ENCODE data around the gene NFKBIL1.

Gene NFKBIL1

DNA sequence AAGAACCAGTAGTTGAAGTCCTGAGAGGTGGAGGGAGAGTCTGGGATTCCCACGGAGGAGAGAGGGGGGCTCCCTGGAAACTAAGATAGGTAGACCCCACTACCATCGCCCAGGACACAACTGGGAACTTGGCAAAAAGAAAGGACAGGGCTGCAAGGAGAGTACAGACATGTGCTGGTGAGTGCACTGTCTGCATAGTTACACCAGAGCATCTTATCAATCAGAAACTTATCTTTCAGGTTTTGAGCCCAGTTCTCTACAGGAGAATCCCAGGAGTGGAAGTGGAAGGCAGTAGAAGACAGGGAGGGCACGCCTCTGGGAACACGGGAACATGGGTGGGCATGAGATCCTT is 12.2 kb downstream of the NFKBIL1 start:
- Histone ChIP-seq H3K27ac (replicated peaks) (peak overlapping the region; percentile 92), H3K27me3 (ENCODE audit: insufficient read depth, poor library complexity, severe bottlenecking) (no peaks in the 10 kb centered on the region), H3K4me3 (replicated peaks; ENCODE audit: insufficient read depth, low read length) (peak overlapping the region; percentile 17)
- TF ChIP-seq POLR2AphosphoS5 (IDR thresholded peaks at IDR 0.05; ENCODE audit: low read depth) (no peak), GABPA (IDR thresholded peaks at IDR 0.05; ENCODE audit: low read depth) (no peak)
- TF ChIP-seq, protein P1, sequence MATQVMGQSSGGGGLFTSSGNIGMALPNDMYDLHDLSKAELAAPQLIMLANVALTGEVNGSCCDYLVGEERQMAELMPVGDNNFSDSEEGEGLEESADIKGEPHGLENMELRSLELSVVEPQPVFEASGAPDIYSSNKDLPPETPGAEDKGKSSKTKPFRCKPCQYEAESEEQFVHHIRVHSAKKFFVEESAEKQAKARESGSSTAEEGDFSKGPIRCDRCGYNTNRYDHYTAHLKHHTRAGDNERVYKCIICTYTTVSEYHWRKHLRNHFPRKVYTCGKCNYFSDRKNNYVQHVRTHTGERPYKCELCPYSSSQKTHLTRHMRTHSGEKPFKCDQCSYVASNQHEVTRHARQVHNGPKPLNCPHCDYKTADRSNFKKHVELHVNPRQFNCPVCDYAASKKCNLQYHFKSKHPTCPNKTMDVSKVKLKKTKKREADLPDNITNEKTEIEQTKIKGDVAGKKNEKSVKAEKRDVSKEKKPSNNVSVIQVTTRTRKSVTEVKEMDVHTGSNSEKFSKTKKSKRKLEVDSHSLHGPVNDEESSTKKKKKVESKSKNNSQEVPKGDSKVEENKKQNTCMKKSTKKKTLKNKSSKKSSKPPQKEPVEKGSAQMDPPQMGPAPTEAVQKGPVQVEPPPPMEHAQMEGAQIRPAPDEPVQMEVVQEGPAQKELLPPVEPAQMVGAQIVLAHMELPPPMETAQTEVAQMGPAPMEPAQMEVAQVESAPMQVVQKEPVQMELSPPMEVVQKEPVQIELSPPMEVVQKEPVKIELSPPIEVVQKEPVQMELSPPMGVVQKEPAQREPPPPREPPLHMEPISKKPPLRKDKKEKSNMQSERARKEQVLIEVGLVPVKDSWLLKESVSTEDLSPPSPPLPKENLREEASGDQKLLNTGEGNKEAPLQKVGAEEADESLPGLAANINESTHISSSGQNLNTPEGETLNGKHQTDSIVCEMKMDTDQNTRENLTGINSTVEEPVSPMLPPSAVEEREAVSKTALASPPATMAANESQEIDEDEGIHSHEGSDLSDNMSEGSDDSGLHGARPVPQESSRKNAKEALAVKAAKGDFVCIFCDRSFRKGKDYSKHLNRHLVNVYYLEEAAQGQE (IDR thresholded peaks at IDR 0.05; ENCODE audit: insufficient replicate concordance, low read depth) = no peak
- TF ChIP-seq, protein P2, sequence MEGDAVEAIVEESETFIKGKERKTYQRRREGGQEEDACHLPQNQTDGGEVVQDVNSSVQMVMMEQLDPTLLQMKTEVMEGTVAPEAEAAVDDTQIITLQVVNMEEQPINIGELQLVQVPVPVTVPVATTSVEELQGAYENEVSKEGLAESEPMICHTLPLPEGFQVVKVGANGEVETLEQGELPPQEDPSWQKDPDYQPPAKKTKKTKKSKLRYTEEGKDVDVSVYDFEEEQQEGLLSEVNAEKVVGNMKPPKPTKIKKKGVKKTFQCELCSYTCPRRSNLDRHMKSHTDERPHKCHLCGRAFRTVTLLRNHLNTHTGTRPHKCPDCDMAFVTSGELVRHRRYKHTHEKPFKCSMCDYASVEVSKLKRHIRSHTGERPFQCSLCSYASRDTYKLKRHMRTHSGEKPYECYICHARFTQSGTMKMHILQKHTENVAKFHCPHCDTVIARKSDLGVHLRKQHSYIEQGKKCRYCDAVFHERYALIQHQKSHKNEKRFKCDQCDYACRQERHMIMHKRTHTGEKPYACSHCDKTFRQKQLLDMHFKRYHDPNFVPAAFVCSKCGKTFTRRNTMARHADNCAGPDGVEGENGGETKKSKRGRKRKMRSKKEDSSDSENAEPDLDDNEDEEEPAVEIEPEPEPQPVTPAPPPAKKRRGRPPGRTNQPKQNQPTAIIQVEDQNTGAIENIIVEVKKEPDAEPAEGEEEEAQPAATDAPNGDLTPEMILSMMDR (IDR thresholded peaks at IDR 0.05; ENCODE audit: insufficient read depth, low read length) = no peak
- no peak for DNase-seq (ENCODE audit: low read depth in 1 of 2, low spot score in 1 of 2)

DNA sequence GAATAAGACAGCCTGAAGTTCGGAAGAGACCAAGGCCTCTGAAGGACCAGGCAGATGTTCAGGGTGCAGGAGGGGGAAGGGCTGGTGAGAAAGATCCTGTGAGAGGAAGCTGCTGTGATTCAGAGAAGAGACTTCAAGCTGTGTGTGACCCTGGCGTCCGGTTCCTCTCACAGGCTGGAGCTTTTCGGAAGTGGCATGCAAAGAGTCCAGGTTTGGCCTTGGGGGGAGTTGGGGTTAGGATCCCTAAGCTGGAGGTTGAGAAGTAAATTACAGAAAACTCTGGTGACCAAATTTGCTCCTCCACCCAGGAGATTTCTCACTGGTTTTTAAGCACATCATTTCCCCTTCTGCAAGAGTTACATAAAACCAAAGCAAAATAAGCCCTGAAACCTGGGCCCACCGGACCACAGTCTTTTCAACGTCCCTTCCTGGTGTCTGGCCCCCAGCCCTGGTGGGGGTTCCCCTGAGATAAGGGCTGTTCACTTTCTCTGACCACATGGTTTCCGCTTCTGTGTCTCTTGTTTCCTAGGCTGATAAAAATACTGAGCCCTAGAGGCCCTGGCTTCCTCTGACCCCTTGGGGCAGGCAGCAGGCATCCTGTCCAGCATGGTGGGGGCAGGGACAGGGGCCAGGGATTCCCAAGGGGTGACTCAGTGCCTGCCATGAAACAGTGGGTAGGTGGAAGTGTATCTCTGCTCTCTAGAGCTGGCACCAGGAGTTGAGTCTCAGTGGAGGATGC is 12.7 kb downstream of the NFKBIL1 start:
- Histone ChIP-seq H3K4me3 (replicated peaks; ENCODE audit: insufficient read depth, low read length) (no peak overlapping the region), H3K27ac (replicated peaks) (peak overlapping the region; percentile 92), H3K27me3 (ENCODE audit: insufficient read depth, poor library complexity, severe bottlenecking) (no peaks in the 10 kb centered on the region)
- DNase-seq (ENCODE audit: low read depth in 1 of 2, low spot score in 1 of 2) = peak; percentile 94 to 96
- TF ChIP-seq, protein P2 (IDR thresholded peaks at IDR 0.05; ENCODE audit: insufficient read depth, low read length) = no peak
- TF ChIP-seq GABPA (IDR thresholded peaks at IDR 0.05; ENCODE audit: low read depth) (no peak; the same call in 1 of the 2 replicates), POLR2AphosphoS5 (IDR thresholded peaks at IDR 0.05; ENCODE audit: low read depth) (peak; percentile 61; the same call in 1 of the 2 replicates), SPI1 (IDR thresholded peaks at IDR 0.05; ENCODE audit: borderline replicate concordance, low read depth) (peak; percentile 83)
- TF ChIP-seq, protein P1 (IDR thresholded peaks at IDR 0.05; ENCODE audit: insufficient replicate concordance, low read depth) = no peak

DNA sequence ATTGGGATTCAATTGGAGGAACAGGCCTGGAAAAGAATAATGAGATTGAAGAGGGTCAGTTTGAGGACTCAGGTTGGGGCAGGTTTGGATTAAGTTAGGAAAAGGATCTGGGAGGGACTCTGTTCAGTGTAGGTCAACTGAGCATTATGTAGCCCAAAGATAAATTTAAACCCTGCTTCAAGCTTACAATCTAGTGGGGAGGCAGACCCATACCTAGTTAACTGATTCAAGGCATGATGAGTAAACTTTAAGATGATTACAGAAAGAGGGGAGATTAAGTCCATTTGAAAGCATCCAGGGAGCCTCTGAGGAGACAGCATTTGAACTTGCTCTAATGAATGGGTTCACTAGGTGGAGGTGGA is 13.3 kb downstream of the NFKBIL1 start:
- DNase-seq (ENCODE audit: low read depth in 1 of 2, low spot score in 1 of 2) = no peak
- no peak overlapping the region for H3K4me3 ChIP-seq (replicated peaks; ENCODE audit: insufficient read depth, low read length)
- H3K27me3 ChIP-seq (ENCODE audit: insufficient read depth, poor library complexity, severe bottlenecking) = no peaks in the 10 kb centered on the region
- TF ChIP-seq SPI1 (IDR thresholded peaks at IDR 0.05; ENCODE audit: borderline replicate concordance, low read depth) (no peak), POLR2AphosphoS5 (IDR thresholded peaks at IDR 0.05; ENCODE audit: low read depth) (no peak), GABPA (IDR thresholded peaks at IDR 0.05; ENCODE audit: low read depth) (no peak)
- TF ChIP-seq, protein P1 (IDR thresholded peaks at IDR 0.05; ENCODE audit: insufficient replicate concordance, low read depth) = no peak
- TF ChIP-seq, protein P2 (IDR thresholded peaks at IDR 0.05; ENCODE audit: insufficient read depth, low read length) = no peak
- peak overlapping the region; percentile 92 for H3K27ac ChIP-seq (replicated peaks)
